CD4-positive, alpha-beta memory T cell (primary cell): ENCODE data around the gene ARF1. TPM values are rescaled to one million over a fixed set of nuclear protein-coding genes. Genes with fewer than 3 reads are reported as not detected.

Experiments
- CTCF ChIA-PET: fragments of 350-600 bp; sonication (Branson Sonifier 250); formaldehyde crosslinking; loops from one replicate; lab custom pipeline; 2021; ENCODE audit warnings: inconsistent platforms; ENCODE audit not compliant: partially characterized antibody; lab: Charles Lee
- POLR2A ChIA-PET: fragments of 350-600 bp; sonication (Branson Sonifier 250); formaldehyde crosslinking; loops from one replicate; lab custom pipeline; 2021; ENCODE audit not compliant: partially characterized antibody; lab: Charles Lee
- DNase-seq, 5 donors: peaks; one replicate each; pipeline versions ENCODE4 v3.0.0 to v3.0.0-alpha.2; 2020 to 2022; ENCODE audit warnings: mixed read lengths in 1 of 5
- H3K27ac ChIP-seq: one replicate; pipeline ENCODE4 v1.7.0; 2013; ENCODE audit warnings: low read depth, low read length
- H3K27me3 ChIP-seq: 2 replicates; pipeline ENCODE4 v1.7.0; 2013; ENCODE audit warnings: mild to moderate bottlenecking, low read length, moderate library complexity; ENCODE audit not compliant: insufficient read depth
- H3K36me3 ChIP-seq: 2 replicates; pipeline ENCODE4 v1.7.0; 2013; ENCODE audit warnings: mild to moderate bottlenecking, low read length, moderate library complexity; ENCODE audit not compliant: insufficient read depth
- H3K4me1 ChIP-seq: 2 replicates; pipeline ENCODE4 v1.7.0; 2013; ENCODE audit warnings: mild to moderate bottlenecking, low read length, moderate library complexity; ENCODE audit not compliant: insufficient read depth
- H3K4me3 ChIP-seq, 2 donors: one replicate each; pipeline ENCODE4 v1.7.0; 2013; ENCODE audit warnings: low read length in 2 of 2, mild to moderate bottlenecking in 1 of 2
- H3K9me3 ChIP-seq, 2 donors: one replicate each; pipeline ENCODE4 v1.7.0; 2013; ENCODE audit warnings: low read length in 2 of 2, control low read depth in 1 of 2; ENCODE audit not compliant: control insufficient read depth in 1 of 2
- H3K27ac Mint-ChIP-seq, 7 donors: one replicate each; pipeline ENCODE4 v1.8.0; 2020 to 2021; ENCODE audit warnings: mixed read lengths in 7 of 7, mild to moderate bottlenecking in 6 of 7, inconsistent platforms in 3 of 7, moderate library complexity in 3 of 7
- H3K27me3 Mint-ChIP-seq, 2 donors: one replicate each; pipeline ENCODE4 v1.8.0; 2020 to 2021; ENCODE audit warnings: mixed read lengths in 2 of 2
- H3K36me3 Mint-ChIP-seq, 2 donors: one replicate each; pipeline ENCODE4 v1.8.0; 2020 to 2021; ENCODE audit warnings: mixed read lengths in 2 of 2, inconsistent platforms in 1 of 2, mild to moderate bottlenecking in 1 of 2
- H3K4me1 Mint-ChIP-seq, 4 donors: one replicate each; pipeline ENCODE4 v1.8.0; 2020 to 2021; ENCODE audit warnings: mixed read lengths in 4 of 4, mild to moderate bottlenecking in 1 of 4
- H3K4me3 Mint-ChIP-seq, 8 donors: one replicate each; pipeline ENCODE4 v1.8.0; 2020 to 2021; ENCODE audit warnings: mixed read lengths in 8 of 8, mild to moderate bottlenecking in 7 of 8, moderate library complexity in 6 of 8, inconsistent platforms in 3 of 8
- H3K9me3 Mint-ChIP-seq, 8 donors: one replicate each; pipeline ENCODE4 v1.8.0; 2020 to 2021; ENCODE audit warnings: mixed read lengths in 8 of 8, mild to moderate bottlenecking in 5 of 8, inconsistent platforms in 3 of 8, moderate library complexity in 1 of 8
- intact Hi-C: fragments of 100-400 bp; cut with micrococcal nuclease; formaldehyde crosslinking; loops from one replicate; pipeline ENCODE4 v1.15.1; 2023
- polyA plus RNA-seq, 2 donors: library from polyadenylated mRNA; unstranded; fragments of 300-500 nt; fragmentation: Illumina TruSeq; gene quantifications; one replicate each; pipeline ENCODE4 v1.2.3, GENCODE V29; 2021
- total RNA-seq, 2 experiments: library from RNA; stranded (reverse); gene quantifications; one replicate each; pipeline ENCODE4 v1.2.3, GENCODE V29; 2021

The ARF1 gene
- total and polyA plus RNA-seq, 4 experiments from 2014 or later, result 265 to 600 (median 382) TPM

- CTCF ChIA-PET, result interaction anchor here (0.8 kb wide), 1 partner anchor 18 kb away, joined by 3 read pairs; no protein-coding TSS in a partner anchor
- Histone ChIP-seq H3K27me3 (no peaks in the 10 kb centered on the region), H3K36me3 (no peaks in the 10 kb centered on the region), H3K4me3 (no peak overlapping the region), H3K27ac (no peak overlapping the region), H3K9me3 (no peaks in the 10 kb centered on the region), H3K4me1 (peaks cover 21% of the 10 kb centered on the region)
- H3K27ac Mint-ChIP-seq, result no peak overlapping the region
- no peak for DNase-seq
- H3K4me1 Mint-ChIP-seq, result peaks cover 8 to 28% (median 19%) of the 10 kb centered on the region in 4 donors
- no peak overlapping the region for H3K4me3 Mint-ChIP-seq
- H3K27me3 Mint-ChIP-seq, result no peaks in the 10 kb centered on the region
- H3K9me3 Mint-ChIP-seq, result no peaks in the 10 kb centered on the region
- H3K36me3 Mint-ChIP-seq, result peaks cover 0 to 7% of the 10 kb centered on the region in 2 donors
- POLR2A ChIA-PET, result interaction anchor here (0.7 kb wide), 1 partner anchor 30 kb away, joined by 3 read pairs; the partner anchor contains the start of gene ARF1
- intact Hi-C loops, result no loop called here
These were observed 29.7 kb downstream of the ARF1 start for GRCh38 chr1:228112167-228112566.

- Histone ChIP-seq H3K27me3 (no peaks in the 10 kb centered on the region), H3K4me1 (peaks cover 20% of the 10 kb centered on the region), H3K9me3 (no peaks in the 10 kb centered on the region), H3K4me3 (no peak overlapping the region), H3K36me3 (no peaks in the 10 kb centered on the region), H3K27ac (no peak overlapping the region)
- CTCF ChIA-PET, result interaction anchor here (0.8 kb wide), 1 partner anchor 18 kb away, joined by 3 read pairs; no protein-coding TSS in a partner anchor
- Mint-ChIP-seq H3K27me3 (no peaks in the 10 kb centered on the region), H3K4me1 (peaks cover 8 to 26% (median 17%) of the 10 kb centered on the region in 4 donors), H3K9me3 (no peaks in the 10 kb centered on the region), H3K4me3 (no peak overlapping the region), H3K27ac (no peak overlapping the region), H3K36me3 (peaks cover 0 to 5% of the 10 kb centered on the region in 2 donors)
- DNase-seq, result no peak
- POLR2A ChIA-PET, result interaction anchor here (0.7 to 1.0 kb wide), 2 partner anchors 30 to 74 kb away, joined by 3 read pairs; partner anchors contain the start of gene ARF1
- intact Hi-C loops, result no loop called here
These were observed 30.1 kb downstream of the ARF1 start for GRCh38 chr1:228112617-228113016.

GRCh38 chr1:228114827-228115226 is 32.3 kb downstream of the ARF1 start:
- no peaks in the 10 kb centered on the region for H3K27me3 Mint-ChIP-seq
- peaks cover 1 to 5% (median 4%) of the 10 kb centered on the region in 4 donors for H3K4me1 Mint-ChIP-seq
- intact Hi-C loops, result no loop called here
- Histone ChIP-seq H3K4me3 (no peak overlapping the region), H3K27me3 (no peaks in the 10 kb centered on the region), H3K9me3 (no peaks in the 10 kb centered on the region), H3K36me3 (no peaks in the 10 kb centered on the region), H3K4me1 (peaks cover 5% of the 10 kb centered on the region), H3K27ac (no peak overlapping the region)
- H3K27ac Mint-ChIP-seq, result no peak overlapping the region
- ChIA-PET CTCF (interaction anchor here (1.4 kb wide), 1 partner anchor 16 kb away, joined by 4 read pairs; no protein-coding TSS in a partner anchor), POLR2A (interaction anchor here (1.1 kb wide), 1 partner anchor 51 kb away, joined by 4 read pairs; the partner anchor contains the start of gene IBA57)
- H3K36me3 Mint-ChIP-seq, result no peaks in the 10 kb centered on the region
- DNase-seq, result no peak
- H3K4me3 Mint-ChIP-seq, result no peak overlapping the region
- peaks cover 0 to 2% (median 0%) of the 10 kb centered on the region in 8 donors for H3K9me3 Mint-ChIP-seq

GRCh38 chr1:228117335-228117734 is 34.8 kb downstream of the ARF1 start:
- no peaks in the 10 kb centered on the region for H3K36me3 ChIP-seq
- no peak for DNase-seq
- POLR2A ChIA-PET, result no interaction called here
- H3K27me3 ChIP-seq, result no peaks in the 10 kb centered on the region
- no peaks in the 10 kb centered on the region for H3K4me1 ChIP-seq
- Mint-ChIP-seq H3K27ac (no peak overlapping the region), H3K9me3 (peaks cover 0 to 2% (median 0%) of the 10 kb centered on the region in 8 donors), H3K4me3 (no peak overlapping the region), H3K4me1 (peaks cover 0 to 4% (median under 1%) of the 10 kb centered on the region in 4 donors), H3K36me3 (no peaks in the 10 kb centered on the region), H3K27me3 (peaks cover under 1% of the 10 kb centered on the region in 2 donors)
- H3K4me3 ChIP-seq, result no peak overlapping the region
- no peaks in the 10 kb centered on the region for H3K9me3 ChIP-seq
- intact Hi-C loops, result no loop called here
- no peak overlapping the region for H3K27ac ChIP-seq
- CTCF ChIA-PET, result no interaction called here

GRCh38 chr1:228118040-228118439 is 35.5 kb downstream of the ARF1 start:
- H3K27ac Mint-ChIP-seq, result no peak overlapping the region
- intact Hi-C loops, result no loop called here
- Histone ChIP-seq H3K9me3 (no peaks in the 10 kb centered on the region), H3K4me3 (no peak overlapping the region), H3K27me3 (no peaks in the 10 kb centered on the region), H3K27ac (no peak overlapping the region), H3K36me3 (no peaks in the 10 kb centered on the region), H3K4me1 (no peaks in the 10 kb centered on the region)
- H3K4me3 Mint-ChIP-seq, result no peak overlapping the region
- ChIA-PET POLR2A (no interaction called here), CTCF (interaction anchor here (1.8 kb wide), 1 partner anchor 13 kb away, joined by 7 read pairs; no protein-coding TSS in a partner anchor)
- peaks cover 0 to 2% (median 0%) of the 10 kb centered on the region in 8 donors for H3K9me3 Mint-ChIP-seq
- no peaks in the 10 kb centered on the region for H3K36me3 Mint-ChIP-seq
- H3K4me1 Mint-ChIP-seq, result peaks cover 0 to 4% (median under 1%) of the 10 kb centered on the region in 4 donors
- peaks cover 3 to 5% of the 10 kb centered on the region in 2 donors for H3K27me3 Mint-ChIP-seq
- DNase-seq, result no peak

- POLR2A ChIA-PET, result interaction anchor here (0.9 kb wide), 1 partner anchor 11 kb away, joined by 3 read pairs; no protein-coding TSS in a partner anchor
- intact Hi-C loops, result no loop called here
- Mint-ChIP-seq H3K4me1 (peaks cover 0 to 4% (median 1%) of the 10 kb centered on the region in 4 donors), H3K27ac (peak overlapping the region in 1 of 7 donors; percentile 37), H3K4me3 (no peak overlapping the region), H3K9me3 (peaks cover 0 to 2% (median 0%) of the 10 kb centered on the region in 8 donors), H3K27me3 (peaks cover 3 to 13% of the 10 kb centered on the region in 2 donors), H3K36me3 (no peaks in the 10 kb centered on the region)
- H3K27me3 ChIP-seq, result no peaks in the 10 kb centered on the region
- no peaks in the 10 kb centered on the region for H3K36me3 ChIP-seq
- H3K27ac ChIP-seq, result no peak overlapping the region
- CTCF ChIA-PET, result no interaction called here
- no peaks in the 10 kb centered on the region for H3K4me1 ChIP-seq
- H3K4me3 ChIP-seq, result no peak overlapping the region
- H3K9me3 ChIP-seq, result no peaks in the 10 kb centered on the region
- DNase-seq, result no peak
These were observed 37.8 kb downstream of the ARF1 start for GRCh38 chr1:228120351-228120750.

- Mint-ChIP-seq H3K4me1 (peaks cover 0 to 4% (median 2%) of the 10 kb centered on the region in 4 donors), H3K4me3 (no peak overlapping the region), H3K9me3 (peaks cover 0 to 2% (median 0%) of the 10 kb centered on the region in 8 donors), H3K36me3 (no peaks in the 10 kb centered on the region), H3K27me3 (peaks cover 3 to 13% of the 10 kb centered on the region in 2 donors), H3K27ac (peak overlapping the region in 3 of 7 donors; percentile 10 to 85 (median 37))
- Histone ChIP-seq H3K36me3 (no peaks in the 10 kb centered on the region), H3K27ac (no peak overlapping the region), H3K4me3 (no peak overlapping the region), H3K27me3 (no peaks in the 10 kb centered on the region), H3K4me1 (no peaks in the 10 kb centered on the region), H3K9me3 (no peaks in the 10 kb centered on the region)
- intact Hi-C loops, result no loop called here
- no peak for DNase-seq
- POLR2A ChIA-PET, result interaction anchor here (0.9 kb wide), 1 partner anchor 11 kb away, joined by 3 read pairs; no protein-coding TSS in a partner anchor
- CTCF ChIA-PET, result interaction anchor here (2.9 kb wide), 1 partner anchor 11 kb away, joined by 14 read pairs; no protein-coding TSS in a partner anchor
These were observed 38.5 kb downstream of the ARF1 start for GRCh38 chr1:228120857-228121489.
